ENCODE measurements around the gene ASS1.
"Not testable (repeated sequence)": the region's sequence is repeated elsewhere in the genome, so short reads cannot be mapped to it uniquely, and the experiment has no call there.

ASS1 gene

DNA sequence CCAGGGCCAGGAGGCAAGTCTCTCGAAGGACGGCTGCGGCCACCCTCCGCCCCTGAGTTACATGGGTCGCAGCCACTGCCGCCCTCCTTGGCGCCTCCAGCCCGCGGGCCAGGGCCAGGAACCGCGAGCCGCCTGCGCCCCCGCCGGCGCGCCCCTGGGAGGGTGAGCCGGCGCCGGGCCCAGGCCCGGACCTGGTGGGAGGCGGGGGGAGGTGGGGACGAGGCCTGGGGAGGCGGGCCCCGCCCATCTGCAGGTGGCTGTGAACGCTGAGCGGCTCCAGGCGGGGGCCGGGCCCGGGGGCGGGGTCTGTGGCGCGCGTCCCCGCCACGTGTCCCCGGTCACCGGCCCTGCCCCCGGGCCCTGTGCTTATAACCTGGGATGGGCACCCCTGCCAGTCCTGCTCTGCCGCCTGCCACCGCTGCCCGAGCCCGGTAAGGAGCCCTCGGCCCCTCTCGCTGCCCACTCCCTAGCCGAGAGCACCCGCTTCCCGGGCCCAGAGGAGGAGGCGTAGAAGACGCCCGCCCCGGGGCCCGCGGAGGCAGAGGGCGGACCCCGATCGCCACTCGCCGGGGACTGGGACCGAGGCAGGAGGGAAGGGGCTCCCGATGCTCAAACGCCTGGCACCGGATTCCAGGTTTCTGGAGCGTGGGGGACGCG is at the start of gene ASS1:
TSS of gene ASS1 (plus strand) at position 397 of the 657 bp plus-strand sequence. CDS start 7,268 bp downstream, outside the sequence.
- DNase-seq, result peak; percentile 38

DNA sequence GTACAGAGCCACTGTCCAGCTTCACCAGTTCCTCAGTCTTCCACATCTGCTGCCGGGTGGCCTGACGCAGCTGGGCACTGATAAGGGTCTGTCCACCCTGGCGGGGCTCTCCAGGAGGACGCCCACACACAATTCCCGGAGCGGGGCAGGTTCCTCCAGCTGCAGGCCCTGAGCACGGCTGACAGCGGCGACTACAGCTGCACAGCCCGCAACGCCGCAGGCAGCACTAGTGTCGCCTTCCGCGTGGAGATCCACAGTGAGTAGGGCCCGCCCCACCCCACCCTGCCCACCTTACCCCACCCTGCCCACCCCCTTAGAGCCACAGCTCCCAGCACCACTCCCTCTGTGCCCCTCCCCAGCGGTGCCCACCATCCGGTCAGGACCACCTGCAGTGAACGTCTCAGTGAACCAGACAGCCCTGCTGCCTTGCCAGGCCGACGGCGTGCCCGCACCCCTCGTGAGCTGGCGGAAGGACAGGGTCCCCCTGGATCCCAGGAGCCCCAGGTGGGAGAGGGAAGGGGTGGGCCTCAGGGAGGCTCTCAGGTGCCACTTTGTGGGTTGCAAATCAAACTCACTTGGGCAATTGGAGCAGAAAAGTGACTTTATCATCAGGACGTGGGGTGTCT is 48.8 kb upstream of the ASS1 start:
- no peak for DNase-seq

DNA sequence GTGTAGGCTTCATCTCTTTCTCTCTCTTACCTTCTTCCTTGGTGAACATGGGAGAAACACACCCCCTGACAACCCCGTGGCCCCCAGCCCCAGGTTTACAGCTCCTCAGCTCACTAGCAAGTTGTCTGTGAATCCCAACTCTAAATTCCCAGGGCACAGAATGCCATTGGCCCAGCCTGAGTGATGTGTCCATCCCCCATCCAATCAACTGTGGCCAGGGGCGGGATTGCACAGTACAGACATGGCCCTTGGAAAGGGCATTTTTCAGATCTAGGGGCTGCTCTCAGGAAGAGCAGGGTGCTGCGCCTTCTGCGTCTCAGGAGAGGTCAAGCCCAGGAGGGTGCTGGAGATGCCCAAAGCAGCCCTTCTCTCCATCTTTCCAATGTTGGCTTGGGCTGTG is 48.2 kb upstream of the ASS1 start:
- DNase-seq, result no peak

DNA sequence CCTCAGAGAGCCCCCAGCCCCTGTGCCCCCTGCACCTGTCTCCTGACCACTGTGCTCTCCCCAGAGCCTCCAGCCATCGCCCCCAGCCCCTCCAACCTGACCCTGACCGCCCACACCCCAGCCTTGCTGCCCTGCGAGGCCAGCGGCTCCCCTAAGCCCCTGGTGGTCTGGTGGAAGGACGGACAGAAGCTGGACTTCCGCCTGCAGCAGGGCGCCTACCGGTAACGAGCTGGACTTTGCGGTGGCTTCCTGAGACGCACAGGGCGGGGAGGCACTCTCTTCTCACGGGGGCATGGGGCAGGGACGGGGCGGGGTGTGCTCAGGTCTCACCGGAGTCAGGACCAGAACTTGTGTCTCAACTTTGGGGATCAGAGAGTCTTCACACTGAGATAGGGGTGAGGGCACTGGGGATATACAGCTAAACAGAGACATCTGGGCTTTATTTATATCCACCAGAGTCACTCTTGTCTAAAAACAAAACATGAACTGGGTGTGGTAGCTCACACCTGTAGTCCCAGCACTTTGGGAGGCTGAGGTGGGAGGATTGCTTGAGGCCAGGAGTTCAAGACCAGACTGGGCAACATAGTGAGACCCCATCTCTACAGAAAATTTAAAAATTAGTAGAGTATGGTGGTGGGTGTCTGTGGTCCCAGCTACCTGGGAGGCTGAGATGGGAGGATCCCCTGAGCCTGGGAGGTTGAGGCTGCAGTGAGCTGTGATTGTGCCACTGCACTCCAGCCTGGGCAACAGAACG is 46.1 kb upstream of the ASS1 start:
- DNase-seq, result no peak

DNA sequence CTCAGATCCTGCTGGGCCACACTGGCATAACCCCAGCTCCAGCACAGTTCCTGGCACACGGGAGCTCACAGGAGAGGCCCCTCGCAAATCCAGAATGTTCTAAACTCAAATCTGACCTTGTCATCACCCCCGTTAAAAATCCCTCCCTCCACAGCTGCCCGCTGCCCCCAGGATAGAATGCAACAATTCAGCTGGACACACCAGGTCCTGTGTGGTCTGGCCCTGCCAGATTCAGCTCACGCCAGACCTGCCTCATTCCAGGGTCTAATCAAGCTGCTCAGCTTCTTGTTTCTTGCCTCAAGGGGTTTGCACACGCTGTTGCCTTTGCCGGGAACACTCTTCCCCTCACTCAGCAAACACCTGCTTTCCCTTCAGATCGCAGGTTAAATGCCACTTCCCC is 45.0 kb upstream of the ASS1 start:
- no peak for DNase-seq

DNA sequence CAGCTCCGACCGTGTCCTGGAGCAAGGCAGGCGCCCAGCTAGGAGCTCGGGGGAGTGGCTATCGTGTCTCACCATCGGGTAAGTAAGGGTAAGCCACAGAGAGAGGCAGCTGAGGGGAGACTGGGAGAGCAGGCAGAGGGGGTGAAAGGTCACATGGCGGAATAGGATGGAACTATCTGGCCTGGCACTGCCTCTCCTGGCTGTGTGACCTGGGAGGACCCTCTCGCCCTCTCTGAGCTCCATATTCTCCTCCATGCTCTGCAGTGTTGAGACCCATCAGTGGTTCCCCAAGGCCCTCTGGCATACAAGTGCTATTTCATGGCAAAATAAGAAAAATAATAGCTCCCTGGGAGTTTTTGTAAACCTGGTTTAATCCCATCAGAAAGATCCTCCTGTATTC is 43.9 kb upstream of the ASS1 start:
- DNase-seq, result no peak

DNA sequence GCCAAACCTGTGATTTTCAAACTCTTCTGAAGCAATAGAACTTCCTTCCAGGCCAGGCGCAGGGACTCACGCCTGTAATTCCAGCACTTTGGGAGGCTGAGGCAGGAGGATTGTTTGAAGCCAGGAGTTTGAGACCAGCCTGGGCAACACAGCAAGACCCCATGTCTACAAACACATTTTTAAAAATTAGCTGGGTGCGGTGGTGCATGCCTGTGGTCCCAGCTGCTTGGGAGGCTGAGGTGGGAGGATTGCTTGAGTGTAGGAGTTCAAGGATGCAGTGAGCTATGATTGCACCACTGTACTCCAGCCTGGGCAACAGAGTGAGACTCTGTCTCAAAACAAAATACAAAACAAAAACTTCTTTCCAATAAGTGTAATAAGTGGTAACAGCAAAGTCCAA is 43.0 kb upstream of the ASS1 start:
- not testable (repeated sequence) for DNase-seq

DNA sequence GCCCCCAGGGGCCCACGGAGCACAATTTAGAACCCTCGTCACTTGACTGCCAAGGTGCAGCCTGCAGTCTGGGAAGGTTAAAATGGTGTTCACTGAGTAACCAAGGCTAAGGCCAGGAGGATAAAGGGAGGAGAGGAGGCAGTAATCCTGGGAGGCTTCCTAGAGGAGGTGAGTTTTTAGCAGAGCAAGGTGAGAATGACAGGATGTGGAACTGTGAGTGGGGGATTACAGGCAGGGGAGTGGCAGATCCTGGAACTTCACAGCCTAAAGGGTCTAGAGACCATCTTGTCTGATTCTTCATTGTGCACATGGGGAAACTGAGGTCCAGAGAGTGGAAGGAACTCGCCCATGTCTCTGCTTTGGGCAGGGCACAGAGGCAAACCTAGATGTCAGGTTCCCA is 42.5 kb upstream of the ASS1 start:
- DNase-seq, result no peak

DNA sequence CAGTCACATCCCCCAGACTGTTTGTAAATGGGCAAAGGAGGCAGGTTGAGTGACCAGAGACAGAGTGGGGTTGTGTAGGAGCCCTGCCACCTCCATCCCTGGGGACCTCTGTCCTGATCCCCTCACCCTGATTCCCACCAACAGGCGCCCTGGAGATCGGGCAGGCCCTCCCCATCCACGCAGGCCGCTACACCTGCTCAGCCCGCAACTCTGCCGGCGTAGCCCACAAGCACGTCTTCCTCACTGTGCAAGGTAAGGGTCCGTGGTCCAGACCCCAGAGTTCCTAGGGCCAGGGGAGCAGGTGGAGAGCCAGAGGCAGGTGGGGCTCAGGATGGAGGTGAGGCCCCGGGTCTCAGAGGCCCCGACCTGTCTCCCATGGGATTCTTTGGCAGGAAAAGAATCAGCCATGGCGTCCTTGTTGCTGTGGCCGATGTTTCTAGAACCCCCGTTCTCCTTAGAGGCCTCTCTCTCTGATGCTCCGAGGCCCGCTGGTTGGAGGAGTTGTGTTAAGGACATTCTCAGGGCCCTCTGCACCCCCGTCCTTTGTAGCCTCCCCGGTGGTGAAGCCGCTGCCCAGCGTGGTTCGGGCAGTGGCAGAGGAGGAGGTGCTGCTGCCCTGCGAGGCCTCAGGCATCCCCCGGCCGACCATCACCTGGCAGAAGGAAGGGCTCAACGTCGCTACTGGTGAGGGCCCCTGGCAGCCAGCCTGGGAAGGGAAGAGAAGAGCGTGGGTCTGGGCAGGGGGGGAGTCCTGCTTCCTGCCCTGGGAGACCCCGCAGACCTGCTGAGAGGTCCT is 41.9 kb upstream of the ASS1 start:
- no peak for DNase-seq

DNA sequence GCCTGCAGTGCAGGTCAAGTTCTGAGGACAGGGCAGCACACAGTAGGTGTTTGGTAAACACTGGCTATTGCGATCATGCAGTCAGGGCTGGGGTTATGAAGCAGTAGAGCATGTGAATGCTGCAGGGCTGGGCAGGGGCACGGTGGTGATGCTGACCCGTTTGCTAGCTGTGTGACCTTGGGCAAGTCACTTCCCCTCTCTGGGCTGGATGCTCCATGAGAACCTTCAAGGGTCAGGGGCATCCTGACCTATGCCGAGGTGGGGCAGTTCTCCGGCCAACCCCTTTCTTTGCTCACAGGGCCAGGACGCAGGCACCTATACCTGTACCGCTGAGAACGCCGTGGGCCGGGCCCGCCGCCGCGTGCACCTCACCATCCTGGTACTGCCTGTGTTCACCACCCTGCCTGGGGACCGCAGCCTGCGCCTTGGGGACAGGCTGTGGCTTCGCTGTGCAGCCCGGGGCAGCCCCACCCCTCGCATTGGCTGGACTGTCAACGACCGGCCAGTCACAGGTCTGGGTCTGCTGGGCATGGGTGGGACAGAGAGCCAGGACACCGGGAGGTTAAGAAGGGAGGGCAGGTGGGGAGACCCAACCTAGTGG is 39.0 kb upstream of the ASS1 start:
- DNase-seq, result no peak

DNA sequence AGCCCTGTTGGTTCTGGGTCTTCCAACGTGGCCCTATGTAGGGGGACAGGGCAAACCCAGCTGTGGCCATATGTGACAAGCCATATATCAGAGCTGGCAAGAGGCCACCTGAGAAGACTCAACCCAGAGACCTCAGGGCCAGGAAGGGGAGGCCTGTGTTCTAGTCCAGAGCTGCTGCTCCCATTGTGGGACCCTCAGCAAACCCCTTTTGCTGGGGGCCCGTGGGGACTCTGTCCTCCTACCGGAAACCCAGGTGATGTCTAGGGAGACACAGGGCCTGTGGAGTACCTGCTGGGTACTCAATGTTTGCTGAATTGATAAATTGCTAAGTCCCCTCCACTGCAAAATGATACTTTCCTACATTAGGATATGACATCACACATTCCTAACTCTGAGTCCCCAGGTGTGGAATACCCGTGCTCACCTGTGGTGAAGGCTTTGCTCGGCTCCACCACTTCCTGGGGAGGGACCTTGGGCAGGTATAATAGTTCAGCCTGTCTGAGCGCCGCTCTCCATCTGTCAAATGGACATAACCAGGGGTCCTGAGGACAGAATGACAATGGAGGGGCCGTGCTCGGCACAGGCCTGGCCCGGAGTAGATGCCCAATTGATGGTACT is 38.4 kb upstream of the ASS1 start:
- DNase-seq, result no peak

DNA sequence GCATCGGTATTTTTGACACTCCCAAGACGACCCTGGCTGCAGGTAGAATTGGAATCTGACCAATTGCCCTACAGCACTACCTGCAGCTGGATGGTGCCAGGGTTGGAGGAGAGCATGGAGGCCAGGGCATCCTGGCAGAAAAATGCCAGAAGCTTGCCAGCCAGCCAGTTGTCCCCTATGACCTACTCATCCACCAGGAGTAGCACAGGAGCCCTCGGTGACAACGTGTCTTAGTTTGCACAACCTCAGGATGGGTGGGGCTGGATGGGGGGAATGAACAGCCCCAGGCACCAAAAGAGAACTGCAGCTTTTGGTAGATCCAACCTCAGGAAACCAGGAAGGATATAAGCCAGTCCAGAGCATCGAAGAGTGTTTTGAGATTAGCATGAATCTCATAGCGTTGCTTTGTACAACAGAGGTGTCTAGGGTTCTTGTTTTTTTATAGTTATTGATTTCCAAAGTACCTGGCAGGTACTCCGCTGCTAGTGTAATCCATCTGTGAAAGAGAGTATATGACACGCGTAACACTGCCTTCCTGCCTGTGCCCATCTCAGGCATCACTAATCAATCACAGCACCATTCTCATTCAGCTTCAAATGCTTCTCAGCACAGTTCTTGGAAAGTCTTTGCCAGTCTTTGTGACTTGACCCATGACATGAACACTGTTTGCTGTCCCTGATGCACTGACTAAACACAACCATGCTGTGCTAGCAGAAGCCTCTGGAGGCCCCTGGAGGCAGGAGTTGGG is 36.7 kb upstream of the ASS1 start:
- no peak for DNase-seq

DNA sequence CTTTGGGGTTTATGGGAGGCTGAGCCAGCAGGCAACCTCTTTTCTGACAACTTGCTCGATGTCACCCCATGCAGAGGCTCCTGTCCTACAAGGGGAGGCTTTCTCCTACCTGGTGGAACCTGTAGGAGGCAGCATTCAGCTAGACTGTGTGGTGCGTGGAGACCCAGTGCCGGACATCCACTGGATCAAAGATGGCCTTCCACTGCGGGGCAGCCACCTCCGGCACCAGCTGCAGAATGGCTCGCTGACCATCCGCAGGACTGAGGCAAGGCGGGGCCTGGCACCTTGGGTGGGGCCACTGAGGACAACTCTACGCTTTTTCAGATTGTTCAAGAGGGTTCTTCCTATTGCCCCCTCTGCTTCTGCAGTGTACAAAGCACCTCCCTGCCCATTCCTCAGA is 36.1 kb upstream of the ASS1 start:
- no peak for DNase-seq

DNA sequence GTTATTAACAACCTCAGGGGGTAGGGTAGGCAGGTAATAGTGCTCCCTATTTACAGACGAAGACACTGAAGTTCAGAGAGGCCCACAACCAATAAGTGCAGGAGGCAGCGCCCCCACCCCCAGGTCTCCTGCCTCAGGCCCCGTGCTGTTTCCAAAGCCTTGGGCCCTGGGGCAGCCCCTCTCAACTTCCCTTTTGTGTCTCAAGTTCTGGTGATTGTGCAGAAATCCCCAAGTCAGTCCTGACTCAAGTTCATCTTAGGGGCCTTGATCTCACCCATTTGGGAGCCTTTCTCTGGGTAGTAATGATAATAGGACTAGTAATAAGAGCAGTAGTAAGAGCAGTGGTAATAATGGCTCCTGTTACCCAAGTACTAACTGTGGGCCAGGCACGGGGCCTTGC is 35.5 kb upstream of the ASS1 start:
- DNase-seq, result no peak

DNA sequence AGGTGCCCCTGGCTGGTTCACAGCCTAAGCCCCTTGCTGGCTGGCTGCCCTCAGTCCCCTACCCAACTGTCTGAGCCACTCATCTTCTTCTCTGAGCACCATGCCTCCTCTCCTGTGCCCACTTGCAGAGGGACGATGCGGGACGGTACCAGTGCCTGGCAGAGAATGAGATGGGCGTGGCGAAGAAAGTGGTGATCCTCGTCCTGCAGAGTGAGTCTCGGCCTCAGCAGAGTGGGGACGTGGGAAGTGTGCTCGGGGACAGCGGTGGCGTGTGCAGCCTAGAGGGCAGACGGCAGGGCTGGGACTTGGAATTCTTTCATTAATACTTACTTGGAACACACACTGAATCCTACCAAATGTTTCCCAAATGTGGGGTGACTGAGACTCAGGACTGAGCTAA is 34.3 kb upstream of the ASS1 start:
- no peak for DNase-seq

DNA sequence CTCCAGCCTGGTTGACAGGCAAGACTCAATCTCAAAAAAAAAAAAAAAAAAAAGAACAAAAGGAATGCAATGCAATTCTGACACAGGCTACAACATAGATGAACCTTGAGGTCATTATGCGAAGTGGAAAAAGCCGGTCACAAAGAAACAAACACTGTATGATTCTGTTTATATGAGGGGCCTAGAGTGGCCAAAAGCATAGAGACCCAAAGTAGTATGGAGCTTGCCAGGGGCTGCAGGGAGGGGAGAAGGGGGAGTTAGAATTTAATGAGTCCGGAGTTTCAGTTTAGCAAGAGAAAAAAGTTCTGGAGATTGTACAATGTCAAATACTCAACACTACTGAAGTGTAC is 33.2 kb upstream of the ASS1 start:
- no peak for DNase-seq

DNA sequence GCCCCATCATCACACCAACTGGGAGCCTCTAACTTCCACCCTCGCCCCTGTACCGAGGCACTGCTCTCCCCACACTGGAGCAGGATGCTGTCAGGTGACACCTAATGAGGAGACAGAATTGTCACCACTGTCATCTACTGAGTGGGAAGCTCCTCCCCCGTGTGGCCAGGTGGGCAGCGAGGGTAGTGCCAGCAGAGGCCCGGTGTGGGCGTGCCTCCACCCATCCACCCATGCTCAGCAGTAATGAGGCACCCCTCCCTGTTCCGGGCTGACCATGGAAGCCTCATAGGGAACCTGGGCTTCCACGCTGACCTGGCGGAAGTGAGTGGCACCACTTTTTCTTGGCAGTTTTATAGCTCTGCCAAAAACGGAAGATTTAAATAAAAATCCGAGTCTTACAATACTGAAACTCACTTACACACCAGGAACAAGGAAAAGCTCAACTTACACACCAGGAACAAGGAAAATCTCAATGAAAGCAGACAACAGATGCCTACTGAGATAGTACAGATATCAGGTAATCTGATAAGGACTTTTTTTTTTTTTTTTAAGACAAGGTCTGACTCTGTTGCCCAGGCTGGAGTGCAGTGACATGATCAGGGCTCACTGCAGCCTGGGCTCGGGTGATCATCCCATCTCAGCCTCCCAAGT is 30.6 kb upstream of the ASS1 start:
- DNase-seq, result no peak

DNA sequence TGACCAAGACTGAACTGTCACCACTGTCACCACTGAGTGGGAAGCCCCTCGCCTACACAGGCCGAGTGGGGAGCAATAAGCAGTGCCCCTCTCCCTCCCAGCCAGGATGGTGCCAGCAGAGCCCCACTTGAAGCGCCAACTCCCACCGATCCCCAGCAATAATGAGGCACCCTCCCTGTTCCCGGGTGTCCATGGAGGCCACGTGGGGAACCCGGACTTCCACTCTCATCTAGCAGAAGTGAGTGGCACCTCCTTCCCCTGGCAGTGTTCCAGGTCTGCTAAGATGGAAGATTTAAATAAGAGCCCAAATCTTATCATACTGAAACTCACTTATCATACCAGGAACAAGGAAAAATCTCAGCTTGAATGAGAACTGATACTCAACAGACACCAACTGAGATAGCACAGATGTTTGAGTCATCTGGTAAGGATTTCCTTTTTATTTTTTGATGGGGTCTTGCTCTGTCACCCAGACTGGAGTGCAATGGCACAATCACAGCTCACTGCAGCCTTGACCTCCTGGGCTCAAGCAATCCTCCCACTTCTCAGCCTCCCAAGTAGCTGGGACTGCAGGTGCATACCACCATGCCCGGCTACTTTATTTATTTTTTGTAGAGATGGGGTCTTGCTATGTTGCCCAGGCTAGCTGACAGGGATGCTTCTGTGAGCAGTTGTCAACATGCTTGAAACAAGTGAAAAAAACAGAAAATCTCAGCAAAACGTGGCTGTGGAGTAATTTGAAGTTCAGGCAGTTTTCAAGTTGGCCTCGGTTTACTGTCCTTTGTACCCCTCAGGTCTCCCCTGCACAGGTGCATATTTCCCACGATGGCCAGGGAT is 29.6 kb upstream of the ASS1 start:
- no peak for DNase-seq

DNA sequence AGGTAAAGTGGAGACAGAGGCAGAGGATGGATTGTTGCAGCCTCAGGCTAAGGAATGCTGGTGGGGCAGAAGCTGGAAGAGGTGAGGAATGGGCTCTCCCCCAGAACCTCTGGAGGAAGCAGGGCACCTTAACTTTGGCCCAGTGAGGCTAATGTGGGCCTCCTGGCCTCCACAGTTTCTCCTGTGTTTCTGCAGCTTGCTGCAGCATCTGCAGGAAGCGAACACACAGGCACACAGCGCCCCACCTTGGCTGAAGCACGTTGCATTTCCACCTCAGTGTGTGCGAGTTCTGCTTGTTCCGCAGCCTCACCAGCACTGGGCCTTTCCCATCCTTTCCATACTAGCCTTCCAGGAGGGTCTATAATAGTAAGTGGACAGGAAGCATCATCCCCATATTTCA is 27.2 kb upstream of the ASS1 start:
- DNase-seq, result no peak

DNA sequence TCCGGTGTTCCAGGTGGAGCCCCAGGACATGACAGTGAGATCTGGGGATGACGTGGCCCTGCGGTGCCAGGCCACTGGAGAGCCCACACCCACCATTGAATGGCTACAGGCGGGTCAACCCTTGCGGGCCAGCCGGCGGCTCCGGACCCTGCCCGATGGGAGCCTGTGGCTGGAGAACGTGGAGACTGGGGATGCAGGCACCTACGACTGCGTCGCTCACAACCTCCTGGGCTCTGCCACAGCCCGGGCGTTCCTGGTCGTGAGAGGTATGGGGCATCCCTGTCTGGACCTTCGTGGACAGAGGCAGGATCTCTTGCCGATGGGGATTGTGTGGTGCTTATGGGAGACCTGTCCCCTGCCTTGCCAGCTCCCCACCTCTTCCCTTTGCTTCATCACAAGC is 26.0 kb upstream of the ASS1 start:
- DNase-seq, result no peak
